Cerebellar cortex (tissue), 1 donor: ENCODE measurements around the gene RCOR2.

Experiments used
- DNase-seq: peaks from one replicate; pipeline ENCODE4 v3.0.0-alpha.2; 2015; ENCODE audit warnings: low spot score

Gene RCOR2

GRCh38 chr11:63922673-63923192 lies 5.8 kb upstream of the RCOR2 start:
- DNase-seq, result no peak

DNA sequence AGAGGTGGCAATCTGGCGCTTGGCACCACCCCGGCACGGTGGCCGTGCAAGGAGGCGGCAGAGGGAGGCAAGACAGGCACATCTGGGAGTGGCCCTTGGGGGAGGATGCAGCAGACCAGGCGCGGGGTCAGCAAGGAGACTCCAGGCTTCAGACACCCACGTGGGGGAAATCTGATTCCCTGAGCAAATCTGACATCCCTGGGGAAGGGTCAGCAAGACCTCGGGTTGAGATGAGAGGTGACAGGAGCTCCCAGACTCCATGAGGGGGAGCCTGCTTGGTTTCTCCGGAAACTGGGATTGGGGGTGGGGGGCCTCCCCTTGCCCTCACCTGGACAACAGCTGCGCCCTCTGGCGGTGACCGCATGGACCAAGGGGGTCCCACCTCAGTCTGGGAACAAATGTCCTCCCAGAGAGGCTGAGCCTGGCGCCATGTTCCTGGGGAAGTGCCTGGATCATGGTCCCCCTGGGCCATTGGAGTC lies 4.0 kb upstream of the RCOR2 start:
- peak; percentile 48 for DNase-seq

GRCh38 chr11:63920126-63920938 lies 3.4 kb upstream of the RCOR2 start:
- DNase-seq, result peak; percentile 68

DNA sequence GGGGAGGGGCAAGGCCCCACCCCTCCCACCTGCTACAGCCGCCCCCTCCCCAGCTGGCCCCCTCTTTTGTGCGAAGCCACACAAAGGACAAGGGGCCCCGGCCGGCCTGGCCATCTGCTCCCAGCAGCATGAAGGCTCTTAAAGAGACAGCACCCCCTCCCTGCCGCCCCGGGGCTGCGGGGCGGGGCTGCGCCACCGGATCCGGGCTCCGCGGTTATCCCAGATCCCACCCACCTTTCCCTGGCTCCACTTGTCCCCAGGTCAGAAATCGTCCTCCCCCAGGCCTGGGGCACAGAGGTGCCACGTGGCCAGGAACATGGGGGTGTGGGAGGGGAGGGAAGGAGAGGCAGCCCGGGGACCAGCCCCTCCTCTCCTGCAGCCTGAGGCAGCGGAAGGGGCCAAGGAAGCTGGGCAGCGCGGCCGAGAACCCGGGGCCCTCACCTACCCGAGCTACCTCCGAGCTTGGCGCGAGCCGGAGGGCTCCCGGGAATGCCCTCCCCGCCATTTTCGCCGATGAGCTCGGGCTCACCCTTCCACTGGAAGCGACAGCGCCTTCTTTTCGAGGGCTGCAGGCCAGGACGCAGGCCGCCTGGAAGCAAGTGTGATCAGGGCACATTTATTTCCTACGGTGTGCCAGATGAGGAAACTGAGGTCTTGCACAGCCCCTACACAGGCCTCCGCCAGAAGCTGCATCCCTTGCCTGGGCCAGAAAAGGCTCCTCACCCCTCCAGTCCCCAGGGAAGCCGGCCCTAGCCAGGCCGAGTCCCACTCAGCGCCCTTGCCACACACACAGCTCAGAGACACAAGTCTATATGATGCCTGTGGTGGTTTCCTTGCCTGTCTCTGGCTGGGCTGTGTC lies 2.5 kb upstream of the RCOR2 start:
- DNase-seq, result peak; percentile 82

DNA sequence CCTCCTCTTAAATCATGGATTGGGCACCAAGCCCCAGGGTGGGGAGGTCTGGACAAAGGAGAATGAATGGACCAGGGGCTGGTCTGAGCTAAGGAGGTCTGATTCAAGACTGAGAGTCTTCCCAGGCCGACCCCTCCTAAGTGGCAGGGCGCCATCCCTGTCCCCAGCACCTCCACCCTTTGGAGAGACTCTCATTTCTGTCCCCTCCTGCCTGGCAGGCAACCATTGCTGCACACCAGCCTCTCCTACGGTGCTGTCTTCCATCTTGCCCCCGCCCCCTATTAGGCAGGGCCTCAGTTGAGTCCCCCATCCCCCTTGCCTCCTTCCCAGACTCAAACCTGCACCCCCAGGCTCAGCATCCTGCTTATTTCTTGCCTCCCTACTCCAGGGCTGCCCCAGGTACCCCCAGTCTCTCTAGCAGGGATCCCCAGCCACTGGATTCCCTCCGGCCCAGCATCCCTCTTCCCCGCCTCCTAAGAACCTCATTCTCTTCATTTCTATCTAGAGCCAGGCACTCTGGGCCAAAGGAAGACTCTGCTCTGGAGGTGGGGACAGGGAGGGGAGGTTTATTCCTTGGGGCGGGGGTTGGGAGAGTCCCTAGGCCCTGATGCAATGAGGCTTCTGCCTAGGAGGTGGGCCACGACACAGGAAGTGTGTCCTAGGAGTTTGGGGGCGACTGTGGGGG lies 1.7 kb upstream of the RCOR2 start:
- peak; percentile 78 for DNase-seq

GRCh38 chr11:63917692-63918506 lies 935 bp upstream of the RCOR2 start:
- peak; percentile 83 for DNase-seq

GRCh38 chr11:63915961-63916836 lies 765 bp downstream of the RCOR2 start:
- peak; percentile 63 for DNase-seq

DNA sequence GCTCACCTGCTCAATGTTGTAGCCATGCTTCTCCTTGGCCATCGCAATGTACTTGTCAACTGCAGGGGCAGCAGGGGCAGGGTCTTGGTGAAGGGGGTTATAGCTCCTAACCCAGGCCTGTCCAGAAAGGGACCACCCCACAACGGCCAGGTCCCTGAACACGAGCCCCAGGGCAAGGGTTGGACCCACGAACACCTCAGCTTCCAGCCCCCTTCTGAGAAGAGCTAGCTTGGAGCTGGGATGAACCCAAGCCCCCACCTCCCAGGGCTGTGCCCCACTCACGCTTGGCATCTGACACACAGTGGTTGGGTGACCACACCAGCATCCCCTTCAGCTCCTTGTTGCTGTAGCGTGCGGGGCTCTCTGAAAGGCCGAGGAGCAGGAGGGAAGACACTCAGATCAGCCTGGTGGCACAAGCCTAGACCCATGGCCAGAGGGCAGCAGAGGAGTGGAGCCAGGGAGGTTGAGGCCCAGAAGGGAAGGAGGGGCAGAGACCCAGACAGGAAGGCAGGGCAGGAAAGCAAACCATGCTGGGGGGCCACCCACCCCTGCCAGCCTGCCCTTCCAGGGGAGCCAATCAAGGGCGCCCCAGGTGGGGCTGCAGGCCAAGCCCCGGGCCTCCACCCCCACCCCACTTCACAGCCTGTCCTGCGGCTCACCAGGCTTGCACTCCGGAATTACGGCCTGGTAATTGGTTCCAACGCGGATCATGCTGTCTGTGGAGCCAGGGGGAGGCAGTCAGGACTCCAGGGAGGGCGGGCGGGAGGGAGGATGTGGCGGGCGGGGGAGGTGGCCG lies 1.9 kb downstream of the RCOR2 start:
- DNase-seq, result peak; percentile 37

DNA sequence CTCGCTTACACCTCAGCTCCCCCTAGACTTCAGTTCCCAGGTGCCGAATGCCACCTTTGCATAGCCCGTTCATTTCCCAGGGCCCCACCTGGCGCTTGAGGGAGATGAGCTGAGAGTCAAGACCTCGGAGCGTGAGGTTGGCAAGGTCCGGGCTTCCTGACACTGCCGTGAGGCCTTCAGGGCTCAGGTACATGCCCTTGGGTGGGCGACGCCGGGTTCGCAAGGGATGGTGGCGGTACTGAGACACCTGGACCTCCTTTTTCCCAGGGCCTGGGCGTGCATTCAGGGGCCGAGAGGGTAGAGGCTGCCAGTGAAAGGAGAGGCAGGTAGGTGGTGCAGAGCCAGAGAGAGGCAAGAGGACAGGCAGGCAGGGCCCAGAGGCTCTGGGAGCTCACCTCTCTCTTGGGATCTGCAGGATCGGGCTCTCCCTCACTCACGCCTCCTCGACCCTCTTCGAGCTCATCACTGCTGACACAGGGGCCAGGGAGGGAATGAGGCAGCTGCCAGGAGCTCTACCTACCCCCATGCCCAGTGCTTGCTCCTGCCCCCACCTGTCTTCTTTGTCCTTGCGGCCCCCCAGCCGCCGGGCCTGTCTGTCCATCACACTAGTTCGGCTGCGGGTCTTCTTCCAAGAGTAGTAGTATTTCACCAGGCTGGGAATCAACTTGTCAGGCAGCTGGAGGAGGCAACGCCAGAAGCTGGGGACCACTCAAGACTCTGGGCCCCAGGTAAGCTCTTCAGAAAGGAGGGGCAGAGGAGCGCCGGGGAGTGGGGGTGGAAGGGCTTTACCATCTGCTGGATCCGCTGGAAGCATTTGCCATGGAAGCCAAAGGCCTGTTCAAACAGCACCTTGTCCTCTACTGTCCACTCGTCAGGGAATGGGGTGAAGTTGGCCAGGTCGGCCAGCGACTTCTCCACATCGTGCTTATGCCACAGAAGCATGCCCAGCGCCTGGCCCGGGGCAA lies 2.8 kb downstream of the RCOR2 start:
- no peak for DNase-seq

GRCh38 chr11:63912678-63913077 lies 4.3 kb downstream of the RCOR2 start:
- no peak for DNase-seq

- no peak for DNase-seq
Measured at GRCh38 chr11:63911876-63912275, 5.1 kb downstream of the RCOR2 start.

DNA sequence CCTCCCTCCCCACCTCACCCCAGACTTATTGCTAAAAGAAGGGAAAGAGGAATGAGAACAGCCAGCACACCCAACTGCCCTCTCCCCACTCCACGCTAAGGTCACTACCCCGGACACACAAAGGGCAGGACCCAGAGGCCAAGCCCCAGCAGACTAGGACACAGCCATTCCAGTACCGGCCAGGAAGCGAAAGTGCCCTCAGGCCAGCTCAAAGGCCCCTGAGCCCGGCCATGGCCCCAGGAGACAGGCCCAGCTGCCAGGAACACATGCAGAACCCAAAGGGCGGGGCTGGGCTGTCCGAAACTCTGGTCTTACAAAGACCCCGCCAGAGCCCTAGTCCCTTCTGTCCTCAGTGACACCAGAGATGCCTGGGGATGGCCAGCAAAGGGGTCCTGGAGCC lies 5.5 kb downstream of the RCOR2 start:
- peak; percentile 31 for DNase-seq

DNA sequence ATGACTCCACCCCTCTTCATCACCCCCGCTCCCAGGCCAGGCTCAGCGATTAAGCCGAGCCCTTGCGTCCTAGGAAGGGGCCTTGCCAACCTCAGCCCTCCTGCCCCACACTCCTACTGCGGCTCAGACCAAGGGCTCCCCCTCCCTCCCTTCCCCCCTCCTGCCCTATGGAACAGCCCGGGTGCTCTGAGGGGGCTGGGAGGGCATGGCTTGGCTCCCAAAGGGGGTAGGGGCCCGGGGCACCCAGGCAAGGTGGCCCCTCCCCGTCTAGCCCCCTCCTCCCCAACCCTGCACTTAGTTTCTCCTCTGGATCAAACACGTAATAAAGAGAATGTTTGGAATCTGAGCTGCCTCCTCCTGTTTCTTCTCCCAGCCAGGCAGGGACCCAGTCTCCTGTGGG lies 6.3 kb downstream of the RCOR2 start:
- no peak for DNase-seq

GRCh38 chr11:63909591-63910506 lies 7.1 kb downstream of the RCOR2 start:
- peak; percentile 40 for DNase-seq

GRCh38 chr11:63908631-63909401 lies 8.1 kb downstream of the RCOR2 start:
- DNase-seq, result no peak

GRCh38 chr11:63907808-63908530 lies 9.0 kb downstream of the RCOR2 start:
- peak; percentile 37 for DNase-seq
